Cardiac fibroblast (primary cell): ENCODE data around the gene PAIP2B.

Experiments
- DNase-seq, 2 donors: peaks; one replicate each; pipeline versions ENCODE4 v3.0.0 to v3.0.0-alpha.2; 2010; ENCODE audit warnings: low read depth in 2 of 2
- H3K4me3 ChIP-seq, 2 donors: replicated peaks in 1 of 2; 1 replicate in 1 of 2; 2 replicates in 1 of 2; pipeline ENCODE4 v1.5.1; 2011; ENCODE audit warnings: low read depth in 2 of 2, low read length in 2 of 2, mild to moderate bottlenecking in 2 of 2, moderate library complexity in 1 of 2
- CTCF ChIP-seq: IDR thresholded peaks from one replicate; pipeline ENCODE4 v1.5.1; 2011; ENCODE audit warnings: low read depth, mild to moderate bottlenecking, low read length, inconsistent platforms

Gene PAIP2B

DNA sequence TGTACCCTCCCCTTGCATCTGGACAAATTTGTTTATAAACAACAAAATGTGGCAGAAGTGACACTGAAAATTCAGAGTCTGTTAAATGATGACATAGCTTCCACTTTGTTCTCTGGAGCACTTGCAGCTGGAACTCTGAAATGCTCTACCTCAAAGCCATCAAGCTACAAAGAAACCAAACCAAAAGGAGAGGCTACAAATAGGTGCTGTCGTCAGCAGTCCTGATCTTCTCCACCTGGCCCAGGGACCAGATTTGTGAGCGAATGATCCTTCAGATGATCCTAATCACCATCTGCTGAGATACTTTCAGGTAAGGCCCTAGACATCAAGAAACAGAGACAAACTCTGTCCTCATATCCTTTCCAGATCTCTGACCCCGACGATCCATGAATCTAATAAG is 27.9 kb upstream of the PAIP2B start:
- no peak for TF ChIP-seq CTCF
- no peak overlapping the region for H3K4me3 ChIP-seq
- DNase-seq = no peak

DNA sequence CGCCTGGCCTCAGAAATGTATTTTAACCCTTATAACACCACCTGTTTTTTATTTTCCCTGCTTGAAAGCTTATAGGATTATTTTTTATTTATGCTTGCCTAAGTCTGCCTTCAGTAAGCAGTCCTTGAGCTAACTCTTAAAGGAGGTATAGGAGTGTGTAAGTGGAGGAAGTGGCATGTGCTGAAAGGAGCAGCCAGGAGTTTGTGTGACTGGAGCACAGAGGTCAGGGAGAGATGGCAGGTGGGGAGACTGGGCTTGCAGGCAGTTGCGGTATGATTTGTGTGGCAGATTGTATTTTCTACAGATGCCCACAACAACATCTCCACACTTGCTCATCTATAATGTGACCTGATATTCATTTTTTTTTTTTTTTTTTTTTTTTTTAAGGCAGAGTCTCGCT is 27.2 kb upstream of the PAIP2B start:
- TF ChIP-seq CTCF = no peak
- DNase-seq = no peak

GRCh38 chr2:71253476-71253875 is 26.6 kb upstream of the PAIP2B start:
- DNase-seq = no peak
- TF ChIP-seq CTCF = no peak
- no peak overlapping the region for H3K4me3 ChIP-seq

More for the DNA sequence above, 27.2 kb upstream of the PAIP2B start:
- H3K4me3 ChIP-seq = no peak overlapping the region

DNA sequence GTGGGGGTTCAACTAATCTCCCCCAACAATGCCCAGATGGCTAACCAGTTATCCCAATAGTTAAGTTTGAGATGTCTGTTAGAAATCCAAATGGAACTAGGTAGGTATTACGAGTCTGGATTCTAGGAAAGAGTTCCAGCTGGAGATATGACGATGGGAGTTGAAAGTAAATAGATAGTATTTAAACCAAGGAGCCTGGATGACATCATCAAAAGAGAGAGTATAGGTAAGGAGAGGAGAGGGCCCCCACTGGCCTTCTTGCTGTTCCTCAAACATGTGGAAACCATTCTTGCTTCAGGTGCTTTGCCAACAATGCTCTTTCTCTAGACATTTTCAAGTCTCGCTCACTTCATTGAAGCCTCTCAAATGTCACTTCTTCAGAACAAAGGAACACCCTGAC is 26.0 kb upstream of the PAIP2B start:
- no peak for TF ChIP-seq CTCF
- DNase-seq = no peak
- H3K4me3 ChIP-seq = no peak overlapping the region

- no peak overlapping the region for H3K4me3 ChIP-seq
- no peak for TF ChIP-seq CTCF
- DNase-seq = no peak
Observed at GRCh38 chr2:71250935-71251334, 24.0 kb upstream of the PAIP2B start.

DNA sequence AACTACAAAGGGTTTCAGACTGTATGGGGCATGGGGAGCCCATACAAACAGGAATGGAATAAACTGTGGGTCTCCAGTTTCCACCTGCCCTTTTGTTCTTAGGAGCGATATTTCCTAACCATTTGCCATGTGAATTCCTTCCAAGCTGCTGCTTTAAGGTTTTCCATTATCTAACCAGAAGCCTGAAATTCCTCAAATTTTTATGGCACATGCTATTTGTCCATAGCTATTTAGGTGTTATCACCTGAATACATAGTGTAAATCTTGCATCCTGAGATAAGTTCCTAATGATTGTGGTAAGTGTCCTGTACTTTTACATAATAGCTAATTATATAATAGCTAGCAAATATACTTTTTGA is 17.4 kb upstream of the PAIP2B start:
- TF ChIP-seq CTCF = no peak
- DNase-seq = no peak
- no peak overlapping the region for H3K4me3 ChIP-seq

GRCh38 chr2:71243634-71244301 is 16.9 kb upstream of the PAIP2B start:
- no peak for DNase-seq
- no peak for TF ChIP-seq CTCF
- no peak overlapping the region for H3K4me3 ChIP-seq
